SK-N-MC (cell line): Measurements from ENCODE around the gene PEX10.
A peak's percentile ranks its signal among the peaks of the same experiment; 100 is the strongest.

ENCODE experiments used
- DNase-seq: peaks from one replicate; pipeline ENCODE4 v3.0.0-alpha.2; 2011; ENCODE audit warnings: low read depth, low spot score
- H3K27ac ChIP-seq: fragments of 200-600 bp; sonication (generic); 2 replicates; pipeline ENCODE4 v1.5.1; 2016; ENCODE audit warnings: mixed run types
- H3K36me3 ChIP-seq: fragments of 200-600 bp; sonication (generic); 2 replicates; pipeline ENCODE4 v1.6.1; 2017; ENCODE audit warnings: antibody characterized with exemption, low read length, mixed read lengths; ENCODE audit not compliant: insufficient read depth
- H3K4me3 ChIP-seq: fragments of 200-600 bp; sonication (generic); 2 replicates; pipeline ENCODE4 v1.5.1; 2016
- H3K9ac ChIP-seq: fragments of 200-600 bp; sonication (generic); 2 replicates; pipeline ENCODE4 v1.8.0; 2017; ENCODE audit warnings: mixed run types, mixed read lengths; ENCODE audit not compliant: insufficient read length
- H3K9me3 ChIP-seq: fragments of 200-600 bp; sonication (generic); 2 replicates; pipeline ENCODE4 v1.6.1; 2017; ENCODE audit warnings: low read depth, mild to moderate bottlenecking, antibody characterized with exemption, low read length, moderate library complexity, mixed read lengths
- EZH2 ChIP-seq: fragments of 200-600 bp; sonication (generic); IDR thresholded peaks from one replicate; pipeline ENCODE4 v1.6.1; 2017; ENCODE audit warnings: antibody characterized with exemption
- FOXP2 ChIP-seq: optimal IDR thresholded peaks from 2 replicates; pipeline ENCODE3; 2011; ENCODE audit warnings: mild to moderate bottlenecking, moderate library complexity; ENCODE audit not compliant: insufficient read depth; ENCODE audit errors: extremely low read length, control extremely low read depth
- POLR2AphosphoS5 ChIP-seq: IDR thresholded peaks from 2 replicates; pipeline ENCODE4 v1.6.1; 2012; ENCODE audit warnings: mild to moderate bottlenecking, low read depth, low read length, borderline replicate concordance

The PEX10 gene

GRCh38 chr1:2452932-2453315, 40.6 kb upstream of the PEX10 start:
- TF ChIP-seq EZH2 (no peak), POLR2AphosphoS5 (no peak), FOXP2 (no peak)
- H3K4me3 ChIP-seq: no peak overlapping the region

GRCh38 chr1:2452201-2452931, 40.0 kb upstream of the PEX10 start:
- no peak for DNase-seq
- H3K9me3 ChIP-seq: no peaks in the 10 kb centered on the region
- no peak overlapping the region for H3K27ac ChIP-seq
- no peak overlapping the region for H3K9ac ChIP-seq
- no peak overlapping the region for H3K4me3 ChIP-seq
- TF ChIP-seq FOXP2 (no peak), EZH2 (no peak), POLR2AphosphoS5 (no peak)
- no peaks in the 10 kb centered on the region for H3K36me3 ChIP-seq

More at GRCh38 chr1:2452932-2453315, 40.6 kb upstream of the PEX10 start:
- DNase-seq: no peak
- Histone ChIP-seq H3K9ac (no peak overlapping the region), H3K36me3 (no peaks in the 10 kb centered on the region), H3K27ac (no peak overlapping the region), H3K9me3 (no peaks in the 10 kb centered on the region)

GRCh38 chr1:2451741-2452140, 39.4 kb upstream of the PEX10 start:
- no peak for DNase-seq
- no peak overlapping the region for H3K27ac ChIP-seq
- H3K4me3 ChIP-seq: no peak overlapping the region
- no peak overlapping the region for H3K9ac ChIP-seq
- TF ChIP-seq FOXP2 (no peak), EZH2 (no peak), POLR2AphosphoS5 (no peak)
- H3K36me3 ChIP-seq: no peaks in the 10 kb centered on the region
- no peaks in the 10 kb centered on the region for H3K9me3 ChIP-seq

- Histone ChIP-seq H3K4me3 (no peak overlapping the region), H3K9ac (no peak overlapping the region), H3K27ac (no peak overlapping the region), H3K9me3 (no peaks in the 10 kb centered on the region), H3K36me3 (no peaks in the 10 kb centered on the region)
- no peak for DNase-seq
- TF ChIP-seq POLR2AphosphoS5: no peak
- no peak for TF ChIP-seq FOXP2
- TF ChIP-seq EZH2: no peak
Observed at GRCh38 chr1:2449636-2450454, 37.5 kb upstream of the PEX10 start.

- no peak for DNase-seq
- no peaks in the 10 kb centered on the region for H3K9me3 ChIP-seq
- H3K36me3 ChIP-seq: no peaks in the 10 kb centered on the region
- H3K27ac ChIP-seq: no peak overlapping the region
- no peak overlapping the region for H3K9ac ChIP-seq
- H3K4me3 ChIP-seq: no peak overlapping the region
- TF ChIP-seq FOXP2 (no peak), POLR2AphosphoS5 (no peak), EZH2 (no peak)
Observed at GRCh38 chr1:2448098-2448445, 35.7 kb upstream of the PEX10 start.

- DNase-seq: no peak
- no peak overlapping the region for H3K9ac ChIP-seq
- H3K27ac ChIP-seq: no peak overlapping the region
- H3K9me3 ChIP-seq: no peaks in the 10 kb centered on the region
- H3K4me3 ChIP-seq: no peak overlapping the region
- no peak for TF ChIP-seq FOXP2
- no peak for TF ChIP-seq POLR2AphosphoS5
- no peak for TF ChIP-seq EZH2
- H3K36me3 ChIP-seq: no peaks in the 10 kb centered on the region
Observed at GRCh38 chr1:2447276-2448097, 35.1 kb upstream of the PEX10 start.

- no peaks in the 10 kb centered on the region for H3K9me3 ChIP-seq
- H3K4me3 ChIP-seq: no peak overlapping the region; the same call in 1 of the 2 replicates
- TF ChIP-seq EZH2 (no peak), POLR2AphosphoS5 (no peak), FOXP2 (no peak)
- DNase-seq: no peak
- H3K9ac ChIP-seq: no peak overlapping the region
- no peak overlapping the region for H3K27ac ChIP-seq
- no peaks in the 10 kb centered on the region for H3K36me3 ChIP-seq
Observed at GRCh38 chr1:2446861-2447260, 34.5 kb upstream of the PEX10 start.

- no peaks in the 10 kb centered on the region for H3K36me3 ChIP-seq
- DNase-seq: no peak
- no peaks in the 10 kb centered on the region for H3K9me3 ChIP-seq
- no peak overlapping the region for H3K9ac ChIP-seq
- H3K27ac ChIP-seq: no peak overlapping the region
- H3K4me3 ChIP-seq: peak overlapping the region; percentile 8; the same call in 1 of the 2 replicates
- no peak for TF ChIP-seq EZH2
- no peak for TF ChIP-seq POLR2AphosphoS5
- TF ChIP-seq FOXP2: no peak
Observed at GRCh38 chr1:2446394-2446793, 34.0 kb upstream of the PEX10 start.
